Globus pallidus (tissue), 1 donor: ENCODE results near the gene WDFY2.

Experiments
- DNase-seq: peaks from one replicate; pipeline ENCODE4 v3.0.0-alpha.2; 2015; ENCODE audit warnings: low spot score

Gene WDFY2

GRCh38 chr13:51601601-51602565 is 17.6 kb downstream of the WDFY2 start:
- DNase-seq = no peak

GRCh38 chr13:51603716-51604115 is 19.5 kb downstream of the WDFY2 start:
- no peak for DNase-seq

- no peak for DNase-seq
Measured at GRCh38 chr13:51605698-51606097, 21.4 kb downstream of the WDFY2 start.

GRCh38 chr13:51607165-51607564 is 22.9 kb downstream of the WDFY2 start:
- no peak for DNase-seq

GRCh38 chr13:51608857-51609406 is 24.7 kb downstream of the WDFY2 start:
- no peak for DNase-seq

GRCh38 chr13:51612867-51613266 is 28.6 kb downstream of the WDFY2 start:
- no peak for DNase-seq

- DNase-seq = no peak
Measured at GRCh38 chr13:51613535-51613934, 29.3 kb downstream of the WDFY2 start.

GRCh38 chr13:51614350-51614786 is 30.1 kb downstream of the WDFY2 start:
- peak; percentile 54 for DNase-seq

GRCh38 chr13:51618626-51619025 is 34.4 kb downstream of the WDFY2 start:
- DNase-seq = peak; percentile 97

- peak; percentile 48 for DNase-seq
Measured at GRCh38 chr13:51619614-51620013, 35.4 kb downstream of the WDFY2 start.

GRCh38 chr13:51620165-51620983 is 36.1 kb downstream of the WDFY2 start:
- DNase-seq = peak; percentile 70

- no peak for DNase-seq
Measured at GRCh38 chr13:51621602-51622001, 37.3 kb downstream of the WDFY2 start.

- DNase-seq = no peak
Measured at GRCh38 chr13:51623473-51623872, 39.2 kb downstream of the WDFY2 start.

GRCh38 chr13:51624207-51624606 is 39.9 kb downstream of the WDFY2 start:
- no peak for DNase-seq

GRCh38 chr13:51624695-51625345 is 40.6 kb downstream of the WDFY2 start:
- peak; percentile 28 for DNase-seq

- peak; percentile 63 for DNase-seq
Measured at GRCh38 chr13:51625555-51626345, 41.5 kb downstream of the WDFY2 start.

GRCh38 chr13:51626749-51627148 is 42.5 kb downstream of the WDFY2 start:
- peak; percentile 35 for DNase-seq

GRCh38 chr13:51628059-51628852 is 44.0 kb downstream of the WDFY2 start:
- peak; percentile 40 for DNase-seq

GRCh38 chr13:51629491-51630287 is 45.4 kb downstream of the WDFY2 start:
- no peak for DNase-seq

GRCh38 chr13:51630288-51630615 is 46.0 kb downstream of the WDFY2 start:
- DNase-seq = no peak
